BLaER1 treated with 17β-estradiol and CSF1 and Interleukin-3, amounts not matched to agents 10 nM and 100 nM (cell line): Measurements from ENCODE around the gene CNGA1.
A peak's percentile ranks its signal among the peaks of the same experiment; 100 is the strongest.

Source experiments
- H3K27ac ChIP-seq, 11 experiments: shearing (Covaris generic); formaldehyde crosslinking; 2 replicates each; pipeline ENCODE4 v1.8.1; 2022
- H3K27me3 ChIP-seq, 11 experiments: shearing (Covaris generic); formaldehyde crosslinking; 2 replicates each; pipeline ENCODE4 v1.8.1; 2022
- H3K36me3 ChIP-seq, 11 experiments: shearing (Covaris generic); formaldehyde crosslinking; 2 replicates each; pipeline ENCODE4 v1.8.1; 2022
- H3K4me1 ChIP-seq, 10 experiments: shearing (Covaris generic); formaldehyde crosslinking; 2 replicates each; pipeline ENCODE4 v1.8.1; 2022
- H3K4me2 ChIP-seq, 11 experiments: shearing (Covaris generic); formaldehyde crosslinking; 2 replicates each; pipeline ENCODE4 v1.8.1; 2022
- H3K4me3 ChIP-seq, 10 experiments: shearing (Covaris generic); formaldehyde crosslinking; 2 replicates each; pipeline ENCODE4 v1.8.1; 2022
- H3K9ac ChIP-seq, 11 experiments: shearing (Covaris generic); formaldehyde crosslinking; 2 replicates each; pipeline ENCODE4 v1.8.1; 2022
- H3K9me3 ChIP-seq, 11 experiments: shearing (Covaris generic); formaldehyde crosslinking; replicated peaks in 1 of 11; 2 replicates each; pipeline ENCODE4 v1.8.1; 2022
- H4K20me1 ChIP-seq, 11 experiments: shearing (Covaris generic); formaldehyde crosslinking; 2 replicates each; pipeline ENCODE4 v1.8.1; 2022
- Cebpa-rat ChIP-seq, 11 experiments: shearing (Covaris generic); IDR thresholded peaks; 2 replicates each; pipeline ENCODE4 v1.8.1; 2022

The CNGA1 gene

GRCh38 chr4:47914220-47914925, 102.1 kb downstream of the CNGA1 start, which contains the start of gene NFXL1:
Gene NFXL1 (minus strand): TSS chr4:47914583. CDS start chr4:47914203, 380 bp downstream.
- H3K4me2 ChIP-seq: peak within 1 kb of the TSS; percentile 79 to 97 (median 88)
- no peak for TF ChIP-seq Cebpa-rat (IDR thresholded peaks at IDR 0.05)

GRCh38 chr4:47913861-47914219, 102.6 kb downstream of the CNGA1 start:
- Histone ChIP-seq H3K9ac (peak overlapping the region; percentile 82 to 91 (median 87)), H3K27ac (peak overlapping the region; percentile 55 to 87 (median 80); a peak in 21 of 22 replicates), H3K9me3 (peaks cover 9 to 18% (median 13%) of the 10 kb centered on the region in 11 experiments; a peak in 21 of 22 replicates), H3K4me3 (peak overlapping the region; percentile 77 to 98 (median 93)), H3K4me1 (peaks cover 24 to 41% (median 34%) of the 10 kb centered on the region in 10 experiments), H3K27me3 (no peaks in the 10 kb centered on the region), H4K20me1 (no peaks in the 10 kb centered on the region), H3K36me3 (peaks cover 10 to 29% (median 19%) of the 10 kb centered on the region in 11 experiments; a peak in 21 of 22 replicates), H3K4me2 (peak overlapping the region; percentile 79 to 97 (median 88))
- TF ChIP-seq Cebpa-rat (IDR thresholded peaks at IDR 0.05): no peak

More at GRCh38 chr4:47914220-47914925, 102.1 kb downstream of the CNGA1 start, which contains the start of gene NFXL1:
- Histone ChIP-seq H3K27ac (peak within 1 kb of the TSS; percentile 55 to 87 (median 80); a peak in 21 of 22 replicates), H3K27me3 (no peaks in the 10 kb centered on the region), H3K4me3 (peak within 1 kb of the TSS; percentile 77 to 98 (median 93)), H3K4me1 (peaks cover 24 to 41% (median 34%) of the 10 kb centered on the region in 10 experiments), H3K36me3 (peaks cover 6 to 23% (median 14%) of the 10 kb centered on the region in 11 experiments; a peak in 18 of 22 replicates), H3K9ac (peak within 1 kb of the TSS; percentile 82 to 91 (median 87)), H4K20me1 (no peaks in the 10 kb centered on the region), H3K9me3 (peaks cover 9 to 23% (median 15%) of the 10 kb centered on the region in 11 experiments; a peak in 21 of 22 replicates)

GRCh38 chr4:47913330-47913729, 103.2 kb downstream of the CNGA1 start:
- TF ChIP-seq Cebpa-rat (IDR thresholded peaks at IDR 0.05): no peak

GRCh38 chr4:47907089-47907646, 109.3 kb downstream of the CNGA1 start:
- peaks cover 0 to 5% (median 0%) of the 10 kb centered on the region in 11 experiments; a peak in 1 of 22 replicates for H4K20me1 ChIP-seq
- no peaks in the 10 kb centered on the region for H3K27me3 ChIP-seq
- no peaks in the 10 kb centered on the region for H3K9me3 ChIP-seq
- peak overlapping the region in 2 of 11 experiments; percentile 2 to 14; a peak in 3 of 22 replicates for H3K4me2 ChIP-seq
- no peak overlapping the region for H3K4me3 ChIP-seq
- no peak for TF ChIP-seq Cebpa-rat (IDR thresholded peaks at IDR 0.05)
- H3K27ac ChIP-seq: no peak overlapping the region
- H3K9ac ChIP-seq: no peak overlapping the region
- peaks cover 6 to 24% (median 11%) of the 10 kb centered on the region in 10 experiments; a peak in 13 of 20 replicates for H3K4me1 ChIP-seq
- peaks cover 49 to 91% (median 73%) of the 10 kb centered on the region in 11 experiments for H3K36me3 ChIP-seq

More at GRCh38 chr4:47913330-47913729, 103.2 kb downstream of the CNGA1 start:
- Histone ChIP-seq H3K27me3 (no peaks in the 10 kb centered on the region), H3K9ac (peak overlapping the region; percentile 82 to 91 (median 87)), H4K20me1 (no peaks in the 10 kb centered on the region), H3K36me3 (peaks cover 15 to 34% (median 24%) of the 10 kb centered on the region in 11 experiments), H3K4me2 (peak overlapping the region; percentile 79 to 97 (median 88)), H3K4me3 (peak overlapping the region; percentile 77 to 98 (median 93)), H3K9me3 (peaks cover 5 to 13% (median 8%) of the 10 kb centered on the region in 11 experiments; a peak in 21 of 22 replicates), H3K4me1 (peaks cover 24 to 41% (median 34%) of the 10 kb centered on the region in 10 experiments), H3K27ac (peak overlapping the region in 9 of 11 experiments; percentile 75 to 87 (median 81); a peak in 14 of 22 replicates)

- H3K36me3 ChIP-seq: peaks cover 81 to 96% (median 94%) of the 10 kb centered on the region in 11 experiments
- no peak for TF ChIP-seq Cebpa-rat (IDR thresholded peaks at IDR 0.05)
- no peak overlapping the region for H3K4me3 ChIP-seq
Observed at GRCh38 chr4:47899639-47900038, 116.8 kb downstream of the CNGA1 start.

GRCh38 chr4:47891928-47892327, 124.6 kb downstream of the CNGA1 start:
- no peak overlapping the region for H3K9ac ChIP-seq

More at GRCh38 chr4:47899639-47900038, 116.8 kb downstream of the CNGA1 start:
- Histone ChIP-seq H3K27ac (no peak overlapping the region), H4K20me1 (peaks cover 0 to 5% (median 0%) of the 10 kb centered on the region in 11 experiments; a peak in 1 of 22 replicates), H3K4me2 (no peak overlapping the region), H3K9ac (no peak overlapping the region), H3K4me1 (no peaks in the 10 kb centered on the region), H3K27me3 (no peaks in the 10 kb centered on the region), H3K9me3 (no peaks in the 10 kb centered on the region)

More at GRCh38 chr4:47891928-47892327, 124.6 kb downstream of the CNGA1 start:
- H3K36me3 ChIP-seq: peaks cover 74 to 100% (median 86%) of the 10 kb centered on the region in 11 experiments
- H3K9me3 ChIP-seq: no peaks in the 10 kb centered on the region
- H3K4me1 ChIP-seq: no peaks in the 10 kb centered on the region
- no peak overlapping the region for H3K4me2 ChIP-seq
- H4K20me1 ChIP-seq: no peaks in the 10 kb centered on the region
- no peak overlapping the region for H3K27ac ChIP-seq
- TF ChIP-seq Cebpa-rat (IDR thresholded peaks at IDR 0.05): no peak
- no peaks in the 10 kb centered on the region for H3K27me3 ChIP-seq
- no peak overlapping the region for H3K4me3 ChIP-seq
